ENCODE data around the gene CITED2. TPM values are rescaled to one million over a fixed set of nuclear protein-coding genes. Genes with fewer than 3 reads are reported as not detected.

Gene CITED2
- total and polyA plus RNA-seq, 2 of the 8 experiments (the other 6 are each of a cell fraction or from before 2014, with no cell fraction given): 89.1 to 115 TPM

- TF ChIP-seq BACH1 (IDR thresholded peaks at IDR 0.05; ENCODE audit: low read length) (no peak), E2F6 (IDR thresholded peaks at IDR 0.05) (no peak), NRF1 (IDR thresholded peaks at IDR 0.05; ENCODE audit: low read depth, low read length) (no peak), CHD7 (IDR thresholded peaks at IDR 0.05; ENCODE audit: insufficient replicate concordance, low read length) (peak; percentile 17), BRCA1 (IDR thresholded peaks at IDR 0.05; ENCODE audit: low read depth, low read length) (no peak), EGR1 (IDR thresholded peaks at IDR 0.05; ENCODE audit: borderline replicate concordance, low read depth, low read length) (no peak)
- TF ChIP-seq, protein P1, sequence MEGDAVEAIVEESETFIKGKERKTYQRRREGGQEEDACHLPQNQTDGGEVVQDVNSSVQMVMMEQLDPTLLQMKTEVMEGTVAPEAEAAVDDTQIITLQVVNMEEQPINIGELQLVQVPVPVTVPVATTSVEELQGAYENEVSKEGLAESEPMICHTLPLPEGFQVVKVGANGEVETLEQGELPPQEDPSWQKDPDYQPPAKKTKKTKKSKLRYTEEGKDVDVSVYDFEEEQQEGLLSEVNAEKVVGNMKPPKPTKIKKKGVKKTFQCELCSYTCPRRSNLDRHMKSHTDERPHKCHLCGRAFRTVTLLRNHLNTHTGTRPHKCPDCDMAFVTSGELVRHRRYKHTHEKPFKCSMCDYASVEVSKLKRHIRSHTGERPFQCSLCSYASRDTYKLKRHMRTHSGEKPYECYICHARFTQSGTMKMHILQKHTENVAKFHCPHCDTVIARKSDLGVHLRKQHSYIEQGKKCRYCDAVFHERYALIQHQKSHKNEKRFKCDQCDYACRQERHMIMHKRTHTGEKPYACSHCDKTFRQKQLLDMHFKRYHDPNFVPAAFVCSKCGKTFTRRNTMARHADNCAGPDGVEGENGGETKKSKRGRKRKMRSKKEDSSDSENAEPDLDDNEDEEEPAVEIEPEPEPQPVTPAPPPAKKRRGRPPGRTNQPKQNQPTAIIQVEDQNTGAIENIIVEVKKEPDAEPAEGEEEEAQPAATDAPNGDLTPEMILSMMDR (IDR thresholded peaks at IDR 0.05; ENCODE audit: control extremely low read depth in 1 of 3, insufficient read depth in 1 of 3, low read depth in 1 of 3, low read length in 3 of 3): peak in 2 of 3 experiments; percentile 48 to 54; a peak in 2 of 4 replicates
Measured at GRCh38 chr6:139364302-139364981, 10.0 kb downstream of the CITED2 start (continued).
